ENCODE measurements around the gene CRHBP.
"Not testable (repeated sequence)": the region's sequence is repeated elsewhere in the genome, so short reads cannot be mapped to it uniquely, and the experiment has no call there.

The CRHBP gene

GRCh38 chr5:76952795-76953536 is at the start of gene CRHBP:
TSS of gene CRHBP (plus strand) at chr5:76953045. CDS start at chr5:76953135, 90 bp downstream.
- no peak for DNase-seq (ENCODE audit: low read depth)

GRCh38 chr5:76908166-76908565 is 44.7 kb upstream of the CRHBP start:
- no peak for DNase-seq (ENCODE audit: low read depth)

- DNase-seq (ENCODE audit: low read depth) = not testable (repeated sequence)
Measured at GRCh38 chr5:76910344-76910933, 42.4 kb upstream of the CRHBP start.

- DNase-seq (ENCODE audit: low read depth) = not testable (repeated sequence)
Measured at GRCh38 chr5:76914671-76915070, 38.2 kb upstream of the CRHBP start.

GRCh38 chr5:76918539-76918938 is 34.3 kb upstream of the CRHBP start:
- no peak for DNase-seq (ENCODE audit: low read depth)

GRCh38 chr5:76920491-76920890 is 32.4 kb upstream of the CRHBP start:
- no peak for DNase-seq (ENCODE audit: low read depth)

GRCh38 chr5:76926329-76927105 is 26.3 kb upstream of the CRHBP start:
- DNase-seq (ENCODE audit: low read depth) = no peak

- no peak for DNase-seq (ENCODE audit: low read depth)
Measured at GRCh38 chr5:76927961-76928360, 24.9 kb upstream of the CRHBP start.

GRCh38 chr5:76930083-76930482 is 22.8 kb upstream of the CRHBP start:
- no peak for DNase-seq (ENCODE audit: low read depth)

- DNase-seq (ENCODE audit: low read depth) = no peak
Measured at GRCh38 chr5:76938177-76938576, 14.7 kb upstream of the CRHBP start.

- no peak for DNase-seq (ENCODE audit: low read depth)
Measured at GRCh38 chr5:76941000-76941399, 11.8 kb upstream of the CRHBP start.

GRCh38 chr5:76941442-76941841 is 11.4 kb upstream of the CRHBP start:
- DNase-seq (ENCODE audit: low read depth) = no peak

- peak; percentile 63 for DNase-seq (ENCODE audit: low read depth)
Measured at GRCh38 chr5:76942581-76942980, 10.3 kb upstream of the CRHBP start.

- peak; percentile 3 for DNase-seq (ENCODE audit: low read depth)
Measured at GRCh38 chr5:76943006-76943405, 9.8 kb upstream of the CRHBP start.

- no peak for DNase-seq (ENCODE audit: low read depth)
Measured at GRCh38 chr5:76944638-76945037, 8.2 kb upstream of the CRHBP start.

- not testable (repeated sequence) for DNase-seq (ENCODE audit: low read depth)
Measured at GRCh38 chr5:76945238-76945637, 7.6 kb upstream of the CRHBP start.

GRCh38 chr5:76946090-76946489 is 6.8 kb upstream of the CRHBP start:
- DNase-seq (ENCODE audit: low read depth) = no peak

- no peak for DNase-seq (ENCODE audit: low read depth)
Measured at GRCh38 chr5:76947082-76947503, 5.8 kb upstream of the CRHBP start.

- no peak for DNase-seq (ENCODE audit: low read depth)
Measured at GRCh38 chr5:76953551-76954382, 922 bp downstream of the CRHBP start.

- no peak for DNase-seq (ENCODE audit: low read depth)
Measured at GRCh38 chr5:76954383-76954763, 1.5 kb downstream of the CRHBP start.

GRCh38 chr5:76956033-76956432 is 3.2 kb downstream of the CRHBP start:
- no peak for DNase-seq (ENCODE audit: low read depth)

Measured in fibroblast of gingiva (primary cell).